Stimulated activated naive CD4-positive, alpha-beta T cell treated with Interleukin-2 at 50 U/mL for 16 hours (primary cell): ENCODE results near the gene LCAT.
"Not testable (repeated sequence)": the region's sequence is repeated elsewhere in the genome, so short reads cannot be mapped to it uniquely, and the experiment has no call there.

Experiments
- DNase-seq: peaks from one replicate; lab custom pipeline; 2025; lab: John Stamatoyannopoulos, UW

The LCAT gene

DNA sequence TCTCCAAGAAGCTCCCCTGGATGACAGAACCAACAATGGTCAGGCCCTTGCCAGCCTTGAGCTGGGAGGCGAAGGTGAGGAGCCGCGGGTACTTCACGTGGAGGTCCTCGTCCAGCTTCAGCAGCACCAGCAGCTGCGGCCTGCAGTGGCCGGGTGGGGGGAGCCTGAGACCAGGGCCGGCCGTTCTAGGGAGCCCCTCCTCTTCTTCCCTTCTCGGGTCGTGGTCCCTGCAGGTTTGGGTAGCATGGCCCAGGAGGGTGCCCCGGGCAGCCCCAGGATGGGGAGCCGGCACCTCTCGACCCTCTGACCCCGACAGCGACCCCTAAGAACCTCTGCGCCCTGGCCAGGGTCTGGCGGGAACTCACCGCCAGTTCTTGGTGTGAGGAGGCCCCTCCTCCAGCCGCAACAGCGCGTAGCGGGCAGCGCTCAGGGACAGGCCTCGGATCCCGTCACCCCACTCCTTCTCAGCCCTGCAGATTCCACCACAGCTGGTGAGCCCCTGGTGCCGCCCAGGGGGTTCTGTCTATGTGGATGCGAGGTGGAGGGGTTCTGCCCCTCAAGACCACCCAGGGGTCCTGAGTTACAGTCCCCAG lies 3.1 kb upstream of the LCAT start:
- no peak for DNase-seq

DNA sequence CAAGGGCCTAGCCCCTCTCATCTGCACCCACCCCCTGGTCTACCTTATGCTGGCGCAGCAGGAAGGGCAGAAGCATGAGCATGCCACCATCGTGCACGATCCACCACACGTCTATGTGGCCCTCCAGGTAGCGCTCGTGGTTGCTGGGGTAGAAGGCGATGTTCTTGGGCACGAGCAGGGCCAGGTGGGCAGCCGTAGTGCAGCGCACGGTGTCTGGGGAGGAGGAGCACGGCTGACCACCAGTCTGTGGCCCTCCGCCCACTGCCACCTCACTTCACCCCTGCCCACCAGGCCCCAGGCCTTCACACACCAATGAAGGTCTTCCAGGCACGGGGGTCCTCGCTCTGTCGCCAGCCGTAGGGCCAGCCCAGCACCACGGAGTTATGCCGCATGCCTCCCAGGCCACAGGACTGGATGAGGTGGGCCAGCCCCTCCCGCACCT lies 2.2 kb upstream of the LCAT start:
- no peak for DNase-seq

DNA sequence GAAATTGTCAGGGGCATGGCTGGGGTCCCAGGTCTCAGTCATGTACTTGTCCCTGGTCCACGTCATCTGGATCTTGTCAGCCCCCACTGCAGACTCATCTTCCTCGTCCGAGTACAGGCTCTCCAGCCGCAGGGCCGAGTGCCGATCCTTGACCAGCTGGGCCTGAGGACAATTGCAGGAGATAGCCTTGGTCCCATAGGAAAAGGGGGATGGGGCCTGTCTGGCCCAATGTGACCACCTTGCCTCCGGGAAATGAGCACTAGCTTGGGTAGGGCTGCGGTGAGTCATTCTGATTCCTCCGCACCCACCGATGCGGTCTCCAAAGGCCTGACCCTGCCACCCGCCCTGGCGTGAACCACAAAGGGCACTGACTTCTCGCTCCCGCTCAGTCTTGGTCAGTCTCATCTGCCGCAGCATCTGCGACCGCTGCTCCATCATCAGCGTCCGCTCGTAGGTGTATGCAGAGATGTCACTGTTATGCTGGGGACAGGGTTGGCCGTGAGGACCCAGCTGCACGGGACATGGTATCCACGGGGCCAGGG lies 1.5 kb upstream of the LCAT start:
- DNase-seq = no peak

DNA sequence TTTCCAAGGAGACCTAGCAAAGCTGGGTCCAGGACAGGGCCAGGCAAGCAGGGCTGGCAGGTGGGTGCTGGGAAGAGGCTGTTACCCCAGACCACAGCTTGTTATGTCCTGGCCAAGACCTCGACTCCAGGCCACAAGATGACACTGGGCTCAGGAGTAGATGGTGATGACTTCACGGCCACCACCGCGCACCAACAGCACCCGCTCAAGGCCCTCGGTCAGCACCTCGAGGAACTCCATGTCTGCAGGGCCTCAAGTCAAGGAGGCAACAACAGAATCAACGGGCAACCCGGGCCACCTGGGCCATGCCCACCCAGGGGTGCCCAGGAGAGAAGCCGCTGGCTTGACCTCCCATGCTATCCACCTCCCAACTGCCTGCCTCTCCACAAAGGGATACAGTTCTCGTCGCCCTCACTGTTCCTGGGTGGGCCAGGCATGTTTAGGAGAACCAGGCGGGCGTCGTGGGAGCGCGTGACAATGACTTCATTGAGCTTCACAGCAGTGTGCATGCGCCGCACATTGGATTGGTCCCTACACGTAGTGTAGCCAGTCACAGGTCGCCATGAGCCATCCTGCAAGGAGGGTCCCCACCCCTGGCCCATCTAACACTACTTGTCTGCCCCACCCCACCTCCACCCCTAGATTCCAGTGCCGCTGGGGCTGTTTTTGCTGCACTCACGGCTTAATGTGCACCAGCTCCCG lies 921 bp upstream of the LCAT start:
- no peak for DNase-seq

DNA sequence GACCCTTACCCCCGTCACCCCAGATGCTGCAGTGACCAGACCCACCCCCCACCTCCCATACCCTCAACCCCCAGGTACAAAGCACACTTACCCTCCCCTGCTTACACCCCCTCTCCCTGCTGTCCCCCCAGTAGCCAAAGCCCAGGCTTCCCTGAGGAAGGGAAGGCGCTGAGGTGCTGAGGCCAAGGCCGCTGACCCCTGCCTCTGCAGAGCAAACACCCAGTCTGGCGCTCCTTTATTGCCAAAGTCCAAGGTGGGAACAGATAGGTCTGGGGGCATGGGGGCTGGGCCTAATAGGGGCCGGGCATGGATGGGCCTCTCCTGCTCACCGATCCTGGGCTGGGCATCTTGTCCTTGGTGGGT lies 683 bp downstream of the LCAT start:
- DNase-seq = no peak

DNA sequence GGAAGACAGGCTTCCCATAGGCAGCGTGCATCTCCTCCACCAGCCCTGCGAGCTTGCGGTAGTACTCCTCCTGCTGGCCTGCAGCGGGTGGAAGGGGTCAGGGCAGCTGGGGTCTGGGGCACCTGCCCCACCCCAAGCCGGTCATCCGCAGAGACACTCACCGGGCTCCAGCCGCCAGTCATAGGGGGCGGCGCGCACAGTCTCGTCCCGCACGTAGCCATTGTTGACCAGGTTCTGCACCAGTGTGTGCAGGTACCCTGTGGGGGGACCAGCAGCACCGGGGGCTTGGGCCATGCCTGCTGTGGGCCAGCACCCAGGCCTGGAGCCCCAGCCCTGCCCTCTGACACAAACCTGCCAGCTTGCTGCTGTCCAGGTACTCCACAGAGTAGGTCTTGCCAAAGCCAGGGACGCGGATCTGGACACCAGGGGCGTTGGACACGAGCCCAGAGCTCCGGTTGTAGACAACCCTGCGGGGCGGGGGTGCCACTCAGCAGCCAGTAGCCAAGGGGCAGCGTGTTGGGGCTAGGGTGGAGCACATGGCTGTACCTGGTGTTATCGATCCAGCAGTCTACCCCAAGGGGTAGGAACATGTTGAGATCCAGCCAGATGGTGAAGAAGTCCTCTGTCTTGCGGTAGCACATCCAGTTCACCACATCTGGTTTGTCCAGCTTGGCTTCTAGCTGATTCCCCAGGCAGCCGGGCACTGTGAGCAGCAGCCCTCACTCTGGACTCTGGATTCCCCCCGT lies 1.2 kb downstream of the LCAT start:
- DNase-seq = no peak

DNA sequence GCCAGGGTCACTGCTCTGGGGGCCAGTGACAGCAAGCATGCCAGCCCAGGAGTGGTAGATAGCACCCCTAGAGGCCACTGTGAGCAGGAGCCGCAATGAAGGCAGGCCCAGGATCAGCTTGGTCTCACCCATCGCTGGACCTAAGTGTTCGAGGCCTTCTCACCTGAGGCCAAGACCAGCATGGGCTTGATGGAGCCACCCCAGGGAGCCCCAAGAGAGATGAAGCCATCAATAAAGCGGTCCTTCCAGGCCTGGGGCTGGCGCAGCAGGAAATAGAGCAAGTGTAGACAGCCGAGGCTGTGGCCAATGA lies 1.8 kb downstream of the LCAT start:
- no peak for DNase-seq

DNA sequence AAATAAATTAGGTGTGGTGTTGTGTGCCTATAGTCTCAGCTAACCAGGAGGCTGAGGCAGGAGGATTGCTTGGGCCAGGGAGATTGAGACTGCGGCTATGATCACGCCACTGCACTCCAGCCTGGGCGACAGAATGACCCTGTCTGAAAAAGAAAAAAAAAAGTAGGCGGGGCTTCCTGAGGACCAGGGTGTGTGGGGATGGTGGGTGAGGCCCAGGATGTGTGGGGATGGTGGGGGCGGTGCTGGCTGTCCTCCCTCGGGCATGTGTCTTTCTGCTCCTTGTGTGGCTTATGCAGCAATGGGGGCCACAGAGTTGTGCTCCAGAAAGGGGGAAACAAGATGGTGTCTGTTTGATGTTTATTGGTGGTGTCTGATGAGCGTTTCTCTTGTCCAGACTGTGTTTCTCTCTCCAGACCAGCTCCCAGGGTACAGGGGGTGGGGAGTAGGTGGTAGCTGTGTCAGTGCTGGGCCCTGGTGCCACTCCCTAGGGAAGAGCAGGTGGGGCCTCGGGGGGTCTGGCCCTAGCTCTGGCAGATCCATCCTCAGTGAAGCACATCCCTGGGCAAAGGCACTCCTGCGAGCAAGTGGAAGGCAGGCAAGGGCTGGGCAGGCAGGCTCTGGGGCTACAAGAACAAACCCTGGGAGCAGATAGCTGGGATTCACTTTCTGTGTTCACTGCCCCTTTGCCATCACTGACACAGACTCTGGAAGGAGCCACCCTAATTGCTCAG lies 2.3 kb downstream of the LCAT start:
- DNase-seq = no peak

DNA sequence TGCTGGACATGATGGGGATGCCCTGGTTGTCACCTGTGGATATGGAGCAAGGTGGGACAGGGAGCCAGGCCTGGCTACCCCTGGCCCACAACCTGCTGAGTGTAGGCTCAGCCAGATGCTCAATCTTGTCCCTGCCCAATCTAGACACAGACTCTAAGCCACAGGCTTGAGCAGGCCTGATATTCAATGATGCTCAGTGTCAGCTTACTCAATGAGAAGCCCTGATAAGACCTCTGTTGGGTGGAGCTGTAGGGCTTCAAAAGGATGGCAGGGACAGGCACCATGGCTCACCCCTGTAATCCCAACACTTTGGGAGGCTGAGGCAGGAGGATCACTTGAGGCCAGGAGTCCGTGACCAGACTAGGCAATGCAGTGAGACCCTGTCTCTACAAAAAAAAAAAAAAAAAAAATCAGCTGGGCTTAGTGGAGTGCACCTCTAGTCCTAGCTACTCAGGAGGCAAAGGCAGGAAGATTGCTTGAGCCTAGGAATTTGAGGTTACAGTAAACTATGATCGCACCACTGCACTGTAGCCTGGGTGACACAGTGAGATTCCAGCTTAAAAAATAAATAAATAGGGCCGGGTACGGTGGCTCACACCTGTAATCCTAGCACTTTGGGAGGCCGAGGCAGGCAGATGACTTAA lies 3.4 kb downstream of the LCAT start:
- DNase-seq = no peak

DNA sequence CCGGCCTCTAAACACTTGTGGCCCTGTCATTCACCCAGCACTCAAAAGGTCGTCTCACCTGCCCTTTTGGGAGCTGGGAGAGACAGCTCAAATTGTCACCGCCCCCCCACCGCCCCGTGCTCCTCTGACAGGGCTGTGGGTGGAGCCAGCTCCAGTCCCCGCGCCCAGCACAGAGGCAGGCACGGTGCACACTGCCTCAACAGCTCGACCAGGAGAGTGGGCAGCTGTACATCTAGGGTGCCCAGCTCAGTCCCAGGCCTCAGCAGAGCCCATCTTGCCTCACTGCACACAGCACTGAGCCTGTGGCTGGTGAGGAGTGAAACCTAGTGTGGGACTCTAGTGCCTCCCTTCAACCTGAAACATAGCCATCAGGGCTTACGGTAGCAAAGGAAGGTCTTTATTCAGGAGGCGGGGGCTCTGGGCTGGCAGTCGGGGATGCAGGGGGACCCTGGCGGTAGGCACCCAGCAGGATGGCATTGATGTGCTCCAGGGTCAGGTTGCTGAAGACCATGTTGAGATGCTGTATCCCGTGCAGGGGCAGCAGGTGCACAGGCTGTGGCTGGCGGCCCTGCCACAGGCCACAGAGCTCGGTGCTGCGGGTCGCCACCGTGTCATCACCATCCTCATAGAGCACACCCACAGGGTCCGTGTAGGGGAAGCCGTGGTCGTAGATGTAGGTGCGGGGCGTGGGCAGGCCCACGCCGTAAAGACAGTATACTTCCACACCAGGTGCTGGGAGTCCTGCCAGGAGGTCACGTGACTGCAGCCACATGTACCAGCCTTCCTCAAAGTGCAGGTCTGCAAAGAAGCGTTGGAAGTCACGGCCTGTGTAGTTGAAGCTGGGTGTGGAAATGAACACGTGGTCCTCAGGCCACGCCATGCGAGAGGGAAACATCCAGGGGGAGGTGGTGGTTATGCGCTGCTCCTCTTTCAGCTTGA lies 4.1 kb downstream of the LCAT start:
- DNase-seq = peak; percentile 8

DNA sequence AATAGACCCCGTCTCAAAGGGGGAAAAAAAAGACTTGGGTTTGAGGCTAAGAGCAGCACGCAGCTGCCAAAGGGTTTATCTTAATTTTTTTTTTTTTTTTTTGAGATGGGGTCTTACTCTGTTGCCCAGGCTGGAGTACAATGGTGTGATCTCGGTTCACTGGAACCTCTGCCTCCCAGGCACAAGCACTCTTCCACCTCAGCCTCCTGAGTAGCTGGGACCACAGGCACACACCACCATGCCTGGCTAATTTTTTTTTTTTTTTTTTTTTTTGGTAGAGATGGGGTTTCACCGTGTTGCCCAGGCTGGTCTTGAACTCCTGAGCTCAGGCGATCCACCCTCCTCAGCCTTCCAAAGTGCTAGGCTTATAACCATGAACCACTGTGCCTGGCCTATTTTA lies 6.2 kb downstream of the LCAT start:
- DNase-seq = not testable (repeated sequence)

DNA sequence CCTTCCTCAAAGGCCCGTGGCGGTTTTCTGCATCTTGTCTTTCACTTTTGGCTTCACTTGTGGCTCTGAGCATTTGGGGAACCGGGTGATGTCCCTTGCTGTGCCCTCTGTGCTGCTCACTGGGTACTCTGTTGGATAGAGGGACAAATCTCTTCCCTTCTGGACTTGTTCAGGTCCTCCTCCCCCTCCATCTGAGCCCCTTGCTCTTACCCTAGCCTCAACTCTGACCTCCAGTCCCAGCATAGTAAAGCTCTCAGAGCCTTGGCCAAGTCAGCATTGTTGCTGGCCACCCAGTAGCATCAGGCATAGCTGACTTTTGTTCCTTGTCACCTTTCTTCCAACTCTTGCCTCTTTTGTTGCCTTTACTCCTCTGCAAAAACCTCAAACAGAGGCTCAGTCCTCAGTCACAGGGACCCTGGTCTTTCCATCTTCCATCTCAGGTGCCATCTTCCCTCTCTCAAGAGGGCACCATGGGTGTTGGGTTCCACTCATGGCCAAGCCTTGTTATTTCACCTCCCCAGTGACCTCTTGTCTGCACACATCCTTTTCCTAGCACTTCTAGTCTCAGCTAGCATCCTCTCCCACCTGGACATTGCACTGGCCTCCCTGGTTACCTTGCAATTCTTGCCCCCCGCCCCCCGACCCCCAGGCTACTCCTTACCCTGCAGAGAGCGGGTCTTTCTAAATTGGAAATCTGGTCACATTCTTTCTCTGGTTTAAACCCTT lies 6.9 kb downstream of the LCAT start:
- peak; percentile 76 for DNase-seq

DNA sequence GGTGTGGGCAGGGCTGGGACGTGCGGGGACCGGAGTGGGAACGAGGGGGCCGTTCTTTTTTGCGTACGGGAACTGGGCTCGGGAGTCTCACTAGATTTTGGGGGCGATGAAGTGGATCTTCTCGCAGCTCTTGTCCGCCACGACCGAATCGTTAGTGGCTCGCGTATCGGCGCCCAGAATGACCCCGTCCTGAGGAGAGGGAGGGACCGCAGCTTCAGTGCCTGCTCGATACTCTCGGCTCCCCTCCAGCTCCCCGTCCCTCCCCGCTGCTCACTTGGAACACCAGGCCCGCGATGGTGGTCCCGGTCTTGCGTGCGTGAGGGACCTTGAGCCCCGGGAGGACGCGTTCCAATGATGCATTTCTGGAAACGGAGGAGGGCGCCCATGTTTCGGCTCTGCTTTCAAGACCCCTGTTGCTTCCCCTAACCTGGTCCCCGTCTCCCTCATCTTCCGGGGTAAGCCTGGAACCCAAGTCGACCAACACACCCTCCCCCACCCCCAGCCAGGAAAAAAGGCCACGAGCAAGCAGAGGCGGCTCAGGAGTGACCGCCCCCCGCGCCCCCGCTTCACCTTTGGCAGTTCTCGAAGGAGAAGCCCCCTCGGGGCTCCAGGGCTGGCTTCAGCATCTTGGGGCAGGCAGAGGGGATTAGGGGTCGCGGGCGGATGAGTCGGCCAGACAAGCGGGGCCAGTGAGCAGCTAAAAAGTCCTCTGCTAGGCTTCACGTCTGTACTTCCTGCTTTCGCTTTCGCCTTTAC lies 7.6 kb downstream of the LCAT start, which contains the start of gene PSMB10:
Gene PSMB10, minus strand, starts transcription at position 727 of the 756 bp plus-strand sequence. Its CDS starts 101 bp downstream, at position 626.
- DNase-seq = peak; percentile 61

DNA sequence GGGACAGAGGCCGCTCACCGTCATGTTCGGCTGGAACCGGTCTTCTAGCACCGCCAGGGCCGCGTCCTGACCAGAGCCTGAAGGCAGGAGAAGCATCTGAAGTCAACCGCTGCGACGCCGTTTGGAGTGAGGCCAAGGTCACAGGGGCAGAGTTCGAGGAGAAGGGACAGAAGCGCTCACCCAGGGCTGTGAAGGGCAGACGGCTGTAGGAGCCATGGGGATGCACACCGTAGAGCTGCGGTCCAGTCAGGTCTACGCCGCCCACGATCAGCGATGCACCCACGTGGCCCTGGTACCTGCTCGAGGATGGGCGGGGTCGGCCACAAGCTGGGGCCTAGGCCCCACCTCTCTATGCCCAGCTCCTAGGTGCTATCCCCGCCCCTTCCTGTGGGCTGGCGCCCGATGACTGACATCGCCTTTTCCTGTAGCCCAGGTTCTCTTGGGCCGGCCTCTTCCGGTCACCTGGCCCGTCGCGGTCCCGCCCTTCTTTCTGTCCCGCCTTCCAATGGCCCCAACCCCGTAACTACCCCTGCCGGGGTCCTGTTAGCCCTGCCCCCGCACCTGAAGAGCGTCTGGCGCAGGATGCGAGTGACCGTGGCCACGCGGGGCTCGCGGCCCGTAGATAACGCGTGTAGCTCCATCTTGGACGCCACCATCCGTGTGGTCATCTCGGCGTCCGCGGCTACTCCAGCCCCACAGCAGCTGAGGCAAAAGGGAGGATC lies 8.4 kb downstream of the LCAT start:
- peak; percentile 95 for DNase-seq

DNA sequence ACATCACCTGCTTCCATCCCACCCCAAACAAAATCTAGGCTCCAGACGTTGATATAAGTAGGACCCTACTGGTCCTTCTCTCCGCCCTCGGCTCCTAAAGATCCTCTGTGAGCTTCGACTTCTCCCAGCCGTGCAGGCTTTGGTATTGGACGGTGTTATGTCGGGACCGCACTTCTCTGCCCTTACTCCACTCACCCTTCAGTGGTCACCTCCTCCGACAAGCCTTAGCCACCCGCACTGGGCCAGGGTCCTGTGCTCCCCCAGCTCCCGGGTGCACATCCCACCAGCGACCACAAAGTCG lies 8.9 kb downstream of the LCAT start:
- no peak for DNase-seq

DNA sequence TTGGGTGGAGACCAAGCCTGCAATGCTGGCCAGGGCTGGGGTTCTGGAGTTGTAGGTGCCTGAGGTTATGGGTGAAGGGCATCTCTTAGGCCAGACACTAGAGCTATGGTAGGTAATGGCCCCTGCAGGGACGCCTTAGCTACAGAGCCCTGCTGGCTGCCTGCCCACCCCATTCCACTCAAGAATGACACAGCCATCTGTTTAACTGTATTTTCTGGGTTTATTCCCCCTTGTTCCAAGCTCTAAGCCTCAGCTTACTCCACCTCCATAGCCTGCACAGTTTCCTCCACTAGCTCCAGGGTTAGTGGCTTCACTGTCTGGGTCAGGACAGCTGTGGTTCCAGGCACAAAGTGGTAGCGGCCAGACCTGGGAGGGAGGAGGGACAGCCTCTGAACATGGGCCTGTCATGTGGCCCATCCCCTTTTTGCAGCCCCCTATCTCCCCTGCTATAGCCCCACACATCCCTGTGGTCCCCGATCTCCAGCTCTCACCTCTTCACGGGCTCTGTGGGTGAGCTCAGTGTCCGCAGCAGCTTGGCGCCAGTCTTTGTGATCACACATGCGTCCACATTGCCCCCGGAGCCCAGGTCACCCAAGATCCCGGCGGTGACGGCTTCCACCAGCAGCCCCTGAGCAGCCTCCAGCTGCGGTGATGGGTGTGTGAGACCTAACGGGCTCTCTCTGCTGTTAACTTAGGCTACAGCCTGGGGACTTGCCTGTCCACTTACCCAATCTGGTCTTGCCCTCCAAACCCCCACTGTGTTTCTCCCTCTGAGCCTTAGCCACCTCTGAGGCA lies 9.4 kb downstream of the LCAT start:
- DNase-seq = no peak

DNA sequence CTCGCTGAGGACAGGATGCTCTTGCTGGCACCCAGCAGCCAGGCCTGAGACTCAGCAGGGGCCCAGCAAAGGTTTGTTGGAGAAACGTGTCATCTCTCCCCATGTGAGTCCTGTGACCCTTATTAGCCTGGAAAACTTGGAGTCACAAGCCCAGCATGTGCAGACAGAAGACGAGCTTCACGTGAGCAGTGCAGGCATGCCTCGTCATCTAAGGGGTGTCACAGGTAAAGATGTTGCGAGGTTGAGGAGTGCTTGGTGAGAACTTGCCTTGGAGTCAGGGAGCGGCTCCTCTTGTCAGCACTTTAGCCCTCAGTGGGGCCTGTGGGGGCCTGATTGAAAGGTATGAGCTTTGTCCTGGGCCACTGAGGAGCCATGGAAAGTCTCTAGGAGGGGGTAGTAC lies 10.1 kb downstream of the LCAT start:
- no peak for DNase-seq

DNA sequence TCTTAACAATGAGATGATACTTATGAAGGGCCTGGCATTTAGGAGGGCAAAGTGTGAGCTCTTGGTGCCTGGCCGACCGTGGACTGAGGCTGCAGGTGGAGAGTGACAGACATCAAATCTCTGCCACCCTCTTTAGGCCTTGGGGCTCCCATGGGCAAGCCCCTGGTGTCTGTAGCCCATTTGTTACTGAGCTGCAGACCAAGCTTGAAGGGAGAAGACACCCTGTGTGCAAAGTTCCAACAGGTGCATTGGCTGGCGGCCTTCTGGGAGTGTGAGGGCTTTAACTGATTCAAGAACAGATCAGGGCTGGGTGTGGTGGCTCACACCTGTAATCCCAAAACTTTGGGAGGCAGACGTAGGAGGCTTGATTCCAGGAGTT lies 11.5 kb downstream of the LCAT start:
- DNase-seq = no peak
